Measurements from ENCODE around the gene PPP1R14B.

Gene PPP1R14B

DNA sequence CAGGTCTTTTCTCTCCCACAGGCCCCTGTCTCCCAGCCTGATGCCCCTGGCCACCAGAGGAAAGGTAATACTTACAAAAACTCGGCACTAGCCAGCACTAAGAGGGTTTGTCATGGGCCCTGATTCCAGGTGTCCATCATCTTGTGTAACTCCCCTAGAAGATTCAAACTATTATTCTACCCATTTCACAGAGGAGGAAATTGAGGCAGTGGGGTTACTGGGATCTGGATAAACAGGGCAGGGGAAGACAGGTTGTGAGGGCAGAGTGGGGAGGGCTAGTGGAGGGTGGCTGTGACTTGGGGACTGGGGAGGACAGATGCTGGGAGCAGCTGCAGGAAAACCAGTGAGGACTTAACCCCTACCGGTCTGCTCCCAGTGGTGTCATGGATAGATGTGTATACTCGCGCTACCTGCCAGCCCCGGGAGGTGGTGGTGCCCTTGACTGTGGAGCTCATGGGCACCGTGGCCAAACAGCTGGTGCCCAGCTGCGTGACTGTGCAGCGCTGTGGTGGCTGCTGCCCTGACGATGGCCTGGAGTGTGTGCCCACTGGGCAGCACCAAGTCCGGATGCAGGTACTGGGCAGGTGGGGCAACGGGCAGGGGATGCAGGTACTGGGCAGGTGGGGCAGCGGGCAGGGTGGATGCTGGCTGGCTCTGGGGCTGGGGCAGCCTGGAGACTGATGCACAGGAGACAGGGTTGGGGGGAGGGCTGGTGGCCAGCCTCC, 11.1 kb downstream of the PPP1R14B start:
- TF ChIP-seq, protein P1, sequence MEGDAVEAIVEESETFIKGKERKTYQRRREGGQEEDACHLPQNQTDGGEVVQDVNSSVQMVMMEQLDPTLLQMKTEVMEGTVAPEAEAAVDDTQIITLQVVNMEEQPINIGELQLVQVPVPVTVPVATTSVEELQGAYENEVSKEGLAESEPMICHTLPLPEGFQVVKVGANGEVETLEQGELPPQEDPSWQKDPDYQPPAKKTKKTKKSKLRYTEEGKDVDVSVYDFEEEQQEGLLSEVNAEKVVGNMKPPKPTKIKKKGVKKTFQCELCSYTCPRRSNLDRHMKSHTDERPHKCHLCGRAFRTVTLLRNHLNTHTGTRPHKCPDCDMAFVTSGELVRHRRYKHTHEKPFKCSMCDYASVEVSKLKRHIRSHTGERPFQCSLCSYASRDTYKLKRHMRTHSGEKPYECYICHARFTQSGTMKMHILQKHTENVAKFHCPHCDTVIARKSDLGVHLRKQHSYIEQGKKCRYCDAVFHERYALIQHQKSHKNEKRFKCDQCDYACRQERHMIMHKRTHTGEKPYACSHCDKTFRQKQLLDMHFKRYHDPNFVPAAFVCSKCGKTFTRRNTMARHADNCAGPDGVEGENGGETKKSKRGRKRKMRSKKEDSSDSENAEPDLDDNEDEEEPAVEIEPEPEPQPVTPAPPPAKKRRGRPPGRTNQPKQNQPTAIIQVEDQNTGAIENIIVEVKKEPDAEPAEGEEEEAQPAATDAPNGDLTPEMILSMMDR (IDR thresholded peaks at IDR 0.05; ENCODE audit: poor library complexity, severe bottlenecking), result no peak
- peaks cover 15% of the 10 kb centered on the region for H3K36me3 ChIP-seq (ENCODE audit: low read depth)
- H3K27ac ChIP-seq (ENCODE audit: poor library complexity, severe bottlenecking), result peak overlapping the region; percentile 56
- no peaks in the 10 kb centered on the region for H3K27me3 ChIP-seq (ENCODE audit: insufficient read depth, poor library complexity, severe bottlenecking)
- DNase-seq (ENCODE audit: low spot score), result peak; percentile 69
- H3K4me1 ChIP-seq (ENCODE audit: insufficient read depth, poor library complexity, severe bottlenecking), result peaks cover 8% of the 10 kb centered on the region
- no peak for ATAC-seq (ENCODE audit: low read depth)
- no peaks in the 10 kb centered on the region for H3K9me3 ChIP-seq (ENCODE audit: severe bottlenecking)
- peak overlapping the region; percentile 54 for H3K4me3 ChIP-seq (ENCODE audit: severe bottlenecking)

- ATAC-seq (ENCODE audit: low read depth) (peak; percentile 35; the same call in 2 of the 3 replicates), DNase-seq (ENCODE audit: low spot score) (no peak)
- peak overlapping the region; percentile 54 for H3K4me3 ChIP-seq (ENCODE audit: severe bottlenecking)
- H3K27me3 ChIP-seq (ENCODE audit: insufficient read depth, poor library complexity, severe bottlenecking), result no peaks in the 10 kb centered on the region
- peaks cover 15% of the 10 kb centered on the region for H3K36me3 ChIP-seq (ENCODE audit: low read depth)
- H3K9me3 ChIP-seq (ENCODE audit: severe bottlenecking), result no peaks in the 10 kb centered on the region
- TF ChIP-seq, protein P1 (IDR thresholded peaks at IDR 0.05; ENCODE audit: poor library complexity, severe bottlenecking), result no peak
- peak overlapping the region; percentile 56 for H3K27ac ChIP-seq (ENCODE audit: poor library complexity, severe bottlenecking)
- H3K4me1 ChIP-seq (ENCODE audit: insufficient read depth, poor library complexity, severe bottlenecking), result peaks cover 4% of the 10 kb centered on the region
Observed at GRCh38 chr11:64234647-64235379, 11.9 kb downstream of the PPP1R14B start.

GRCh38 chr11:64233913-64234586, 12.7 kb downstream of the PPP1R14B start, which contains the start of gene VEGFB:
Gene VEGFB, plus strand, starts transcription at chr11:64234584. Its CDS starts 250 bp downstream, at chr11:64234834.
- H3K27ac ChIP-seq (ENCODE audit: poor library complexity, severe bottlenecking), result peak within 1 kb of the TSS; percentile 56
- TF ChIP-seq, protein P1 (IDR thresholded peaks at IDR 0.05; ENCODE audit: poor library complexity, severe bottlenecking), result no peak
- peak; percentile 49 for ATAC-seq (ENCODE audit: low read depth)
- no peaks in the 10 kb centered on the region for H3K27me3 ChIP-seq (ENCODE audit: insufficient read depth, poor library complexity, severe bottlenecking)
- no peaks in the 10 kb centered on the region for H3K9me3 ChIP-seq (ENCODE audit: severe bottlenecking)
- H3K36me3 ChIP-seq (ENCODE audit: low read depth), result peaks cover 15% of the 10 kb centered on the region
- no peak for DNase-seq (ENCODE audit: low spot score)
- H3K4me3 ChIP-seq (ENCODE audit: severe bottlenecking), result peak within 1 kb of the TSS; percentile 54
- H3K4me1 ChIP-seq (ENCODE audit: insufficient read depth, poor library complexity, severe bottlenecking), result no peaks in the 10 kb centered on the region

GRCh38 chr11:64232967-64233315, 13.8 kb downstream of the PPP1R14B start:
- no peaks in the 10 kb centered on the region for H3K4me1 ChIP-seq (ENCODE audit: insufficient read depth, poor library complexity, severe bottlenecking)
- no peak overlapping the region for H3K4me3 ChIP-seq (ENCODE audit: severe bottlenecking)
- no peak for ATAC-seq (ENCODE audit: low read depth)
- H3K9me3 ChIP-seq (ENCODE audit: severe bottlenecking), result no peaks in the 10 kb centered on the region
- H3K36me3 ChIP-seq (ENCODE audit: low read depth), result peaks cover 7% of the 10 kb centered on the region; the same call in 1 of the 2 replicates
- TF ChIP-seq, protein P1 (IDR thresholded peaks at IDR 0.05; ENCODE audit: poor library complexity, severe bottlenecking), result no peak
- peak overlapping the region; percentile 56 for H3K27ac ChIP-seq (ENCODE audit: poor library complexity, severe bottlenecking)
- DNase-seq (ENCODE audit: low spot score), result no peak
- no peaks in the 10 kb centered on the region for H3K27me3 ChIP-seq (ENCODE audit: insufficient read depth, poor library complexity, severe bottlenecking)
